SK-N-MC (cell line): Measurements from ENCODE around the gene CRACDL.

Experiments
- DNase-seq: peaks from one replicate; pipeline ENCODE4 v3.0.0-alpha.2; 2011; ENCODE audit warnings: low read depth, low spot score
- H3K27ac ChIP-seq: fragments of 200-600 bp; sonication (generic); 2 replicates; pipeline ENCODE4 v1.5.1; 2016; ENCODE audit warnings: mixed run types
- H3K36me3 ChIP-seq: fragments of 200-600 bp; sonication (generic); 2 replicates; pipeline ENCODE4 v1.6.1; 2017; ENCODE audit warnings: antibody characterized with exemption, low read length, mixed read lengths; ENCODE audit not compliant: insufficient read depth
- H3K4me3 ChIP-seq: fragments of 200-600 bp; sonication (generic); 2 replicates; pipeline ENCODE4 v1.5.1; 2016
- H3K9ac ChIP-seq: fragments of 200-600 bp; sonication (generic); 2 replicates; pipeline ENCODE4 v1.8.0; 2017; ENCODE audit warnings: mixed run types, mixed read lengths; ENCODE audit not compliant: insufficient read length
- H3K9me3 ChIP-seq: fragments of 200-600 bp; sonication (generic); 2 replicates; pipeline ENCODE4 v1.6.1; 2017; ENCODE audit warnings: low read depth, mild to moderate bottlenecking, antibody characterized with exemption, low read length, moderate library complexity, mixed read lengths
- EZH2 ChIP-seq: fragments of 200-600 bp; sonication (generic); IDR thresholded peaks from one replicate; pipeline ENCODE4 v1.6.1; 2017; ENCODE audit warnings: antibody characterized with exemption
- FOXP2 ChIP-seq: optimal IDR thresholded peaks from 2 replicates; pipeline ENCODE3; 2011; ENCODE audit warnings: mild to moderate bottlenecking, moderate library complexity; ENCODE audit not compliant: insufficient read depth; ENCODE audit errors: extremely low read length, control extremely low read depth
- POLR2AphosphoS5 ChIP-seq: IDR thresholded peaks from 2 replicates; pipeline ENCODE4 v1.6.1; 2012; ENCODE audit warnings: mild to moderate bottlenecking, low read depth, low read length, borderline replicate concordance

CRACDL gene

DNA sequence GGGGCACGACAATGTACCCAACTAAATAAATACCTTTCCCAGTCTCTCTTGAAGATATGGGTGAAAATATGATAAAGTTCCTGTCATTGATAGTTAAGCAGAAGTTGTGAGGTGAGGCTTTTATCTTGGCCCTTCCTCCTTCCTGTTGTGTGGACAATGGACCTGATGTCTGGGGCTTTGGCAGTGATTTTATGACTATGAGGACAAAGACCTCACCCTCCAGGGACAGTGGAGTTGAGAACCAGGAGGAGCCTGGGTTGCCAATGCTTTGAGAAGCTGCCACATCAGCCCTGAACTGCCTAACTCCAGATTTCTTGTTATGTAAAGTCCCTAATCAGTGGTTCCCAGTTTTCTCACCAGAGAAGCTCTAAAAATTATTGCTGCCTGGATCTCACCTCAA lies 184.3 kb downstream of the CRACDL start:
- Histone ChIP-seq H3K36me3 (no peaks in the 10 kb centered on the region), H3K4me3 (peak overlapping the region; percentile 55), H3K27ac (peak overlapping the region; percentile 80; the same call in 1 of the 2 replicates), H3K9ac (no peak overlapping the region), H3K9me3 (no peaks in the 10 kb centered on the region)
- TF ChIP-seq POLR2AphosphoS5, result no peak
- no peak for TF ChIP-seq EZH2
- TF ChIP-seq FOXP2, result no peak
- no peak for DNase-seq

DNA sequence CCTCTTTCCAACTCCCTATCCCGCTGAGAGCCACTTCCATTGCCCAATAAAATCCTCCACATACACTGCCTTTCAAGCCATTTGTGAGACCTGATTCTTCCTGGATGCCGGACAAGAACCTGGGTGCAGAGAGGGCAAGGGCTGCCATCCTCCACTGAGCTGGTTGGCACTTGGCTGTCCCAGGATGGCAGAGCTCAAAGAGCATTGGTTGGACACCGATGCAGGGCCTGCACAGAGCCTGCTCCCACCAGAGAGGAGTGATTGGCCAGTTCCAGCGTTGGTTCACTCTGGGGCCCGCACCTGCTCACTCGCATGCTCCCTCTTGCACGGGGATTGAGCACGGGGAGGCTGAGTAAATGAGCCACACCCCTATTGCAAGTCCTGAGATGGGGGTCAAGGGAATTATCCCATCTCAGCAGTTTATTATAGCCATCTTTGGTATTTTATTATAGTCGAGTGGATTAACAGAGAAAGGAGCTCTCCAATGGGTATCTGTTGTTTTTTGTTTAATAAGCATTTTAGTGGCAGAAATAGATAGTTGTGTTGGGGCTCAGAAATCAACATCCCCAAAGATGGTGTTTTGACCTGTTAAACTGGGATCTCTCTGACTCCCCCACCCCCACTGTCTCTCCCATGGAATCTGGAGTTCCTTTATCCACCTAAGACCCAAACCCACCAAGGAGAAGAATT lies 185.3 kb downstream of the CRACDL start:
- H3K9ac ChIP-seq, result no peak overlapping the region
- H3K4me3 ChIP-seq, result no peak overlapping the region
- DNase-seq, result no peak
- H3K36me3 ChIP-seq, result no peaks in the 10 kb centered on the region
- TF ChIP-seq POLR2AphosphoS5 (no peak), FOXP2 (no peak), EZH2 (no peak)
- H3K27ac ChIP-seq, result no peak overlapping the region
- H3K9me3 ChIP-seq, result no peaks in the 10 kb centered on the region

DNA sequence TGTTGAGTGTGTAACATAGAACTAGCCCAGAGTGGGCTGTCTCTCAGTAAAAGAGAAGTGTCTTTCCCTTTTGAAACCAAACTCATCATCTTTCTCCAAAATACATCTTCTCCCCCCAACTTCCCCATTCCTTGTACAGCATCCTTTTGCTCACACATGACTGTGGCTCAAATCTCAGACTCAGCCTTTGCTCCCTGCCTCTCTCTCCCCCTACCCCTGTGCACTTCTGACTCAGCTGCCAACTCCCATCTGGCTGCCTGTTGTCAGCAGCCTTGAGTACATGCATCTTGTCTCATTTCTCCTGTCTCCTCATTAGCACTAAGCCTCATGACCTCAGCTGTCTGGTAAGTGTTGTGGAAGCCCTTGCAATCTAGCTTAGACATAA lies 187.0 kb downstream of the CRACDL start:
- no peak overlapping the region for H3K4me3 ChIP-seq
- H3K9ac ChIP-seq, result no peak overlapping the region
- no peaks in the 10 kb centered on the region for H3K9me3 ChIP-seq
- no peak overlapping the region for H3K27ac ChIP-seq
- no peak for TF ChIP-seq POLR2AphosphoS5
- TF ChIP-seq EZH2, result no peak
- TF ChIP-seq FOXP2, result no peak
- H3K36me3 ChIP-seq, result no peaks in the 10 kb centered on the region
- DNase-seq, result no peak

DNA sequence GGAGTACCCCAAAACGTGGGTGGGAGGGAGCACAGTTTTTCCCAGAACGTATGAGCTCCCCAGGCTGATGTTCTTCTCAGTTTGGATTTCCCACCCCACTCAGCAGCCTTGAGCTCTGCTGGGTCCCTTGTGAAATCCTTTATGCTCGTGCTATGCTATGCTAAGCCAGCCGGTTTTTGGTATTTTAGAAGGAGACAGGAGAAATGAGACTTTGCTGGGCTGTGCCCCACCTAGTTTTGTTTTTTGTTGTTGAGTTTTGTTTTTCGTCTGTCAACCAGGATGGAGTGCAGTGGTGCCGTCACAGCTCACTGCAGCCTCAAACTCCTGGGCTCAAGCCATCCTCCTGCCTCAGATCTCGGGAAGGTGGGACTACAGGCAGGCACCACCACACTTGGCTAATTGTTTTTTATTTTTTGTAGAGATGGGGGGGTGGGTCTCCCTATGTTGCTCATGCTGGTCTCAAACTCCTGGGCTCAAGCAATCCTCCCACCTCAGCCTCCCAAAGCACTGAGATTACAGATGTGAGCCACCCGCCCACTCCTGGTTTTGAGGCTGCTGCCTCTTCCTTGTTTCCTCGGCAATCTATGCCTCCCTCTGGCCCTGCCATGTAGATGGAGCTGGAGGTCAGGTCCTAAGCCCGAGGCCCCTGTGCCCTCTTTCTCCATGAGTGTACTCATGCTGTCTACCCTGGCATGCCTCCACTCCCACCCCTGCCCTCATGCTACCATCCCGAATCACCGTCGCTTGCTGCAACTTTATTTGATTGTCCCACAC lies 187.5 kb downstream of the CRACDL start:
- no peak for DNase-seq
- no peak for TF ChIP-seq EZH2
- no peak for TF ChIP-seq POLR2AphosphoS5
- no peak for TF ChIP-seq FOXP2
- H3K36me3 ChIP-seq, result no peaks in the 10 kb centered on the region
- peak overlapping the region; percentile 35; the same call in 1 of the 2 replicates for H3K4me3 ChIP-seq
- H3K9me3 ChIP-seq, result no peaks in the 10 kb centered on the region
- no peak overlapping the region for H3K9ac ChIP-seq
- H3K27ac ChIP-seq, result no peak overlapping the region

DNA sequence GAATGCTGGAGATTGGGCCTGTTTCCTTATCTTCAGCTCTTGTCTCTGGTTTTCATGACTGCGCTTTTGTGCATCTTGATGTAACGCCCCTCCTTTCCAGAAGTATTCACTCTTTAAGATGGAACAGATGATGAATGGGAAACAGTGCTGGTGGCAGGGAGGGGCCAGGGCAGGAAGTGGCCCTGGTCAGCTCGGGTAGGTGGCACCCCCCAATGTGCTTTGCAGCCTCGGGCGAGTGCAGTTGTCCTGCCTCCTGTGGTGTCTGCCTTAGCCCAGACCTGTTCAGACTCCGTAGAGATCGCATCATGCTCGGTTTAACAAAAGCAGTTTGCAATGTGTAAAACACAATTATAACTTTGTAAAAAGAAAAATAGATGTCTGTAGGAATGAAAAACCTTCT lies 188.1 kb downstream of the CRACDL start:
- peak overlapping the region; percentile 35; the same call in 1 of the 2 replicates for H3K4me3 ChIP-seq
- no peak for DNase-seq
- H3K36me3 ChIP-seq, result no peaks in the 10 kb centered on the region
- H3K27ac ChIP-seq, result no peak overlapping the region
- no peak overlapping the region for H3K9ac ChIP-seq
- TF ChIP-seq FOXP2 (no peak), POLR2AphosphoS5 (no peak), EZH2 (no peak)
- no peaks in the 10 kb centered on the region for H3K9me3 ChIP-seq

DNA sequence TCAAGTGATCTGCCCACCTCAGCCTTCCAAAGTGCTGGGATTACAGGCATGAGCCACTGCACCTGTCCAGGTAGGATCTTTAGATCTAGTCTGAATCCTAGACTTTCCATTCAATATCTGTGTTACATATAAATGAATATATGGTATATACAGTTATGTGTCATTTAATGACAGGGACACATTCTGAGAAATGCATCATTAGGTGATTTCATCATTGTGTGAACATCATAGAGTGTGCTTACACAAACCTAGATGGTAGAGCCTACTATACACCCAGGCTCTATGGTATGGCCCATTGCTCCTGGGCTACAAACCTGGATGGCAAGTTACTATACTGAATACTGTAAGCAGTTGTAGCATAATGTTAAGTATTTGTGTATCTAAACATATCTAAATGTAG lies 189.6 kb downstream of the CRACDL start:
- no peak overlapping the region for H3K27ac ChIP-seq
- TF ChIP-seq POLR2AphosphoS5 (no peak), FOXP2 (no peak), EZH2 (no peak)
- no peak overlapping the region for H3K9ac ChIP-seq
- no peak for DNase-seq
- no peaks in the 10 kb centered on the region for H3K36me3 ChIP-seq
- H3K9me3 ChIP-seq, result no peaks in the 10 kb centered on the region
- no peak overlapping the region for H3K4me3 ChIP-seq

DNA sequence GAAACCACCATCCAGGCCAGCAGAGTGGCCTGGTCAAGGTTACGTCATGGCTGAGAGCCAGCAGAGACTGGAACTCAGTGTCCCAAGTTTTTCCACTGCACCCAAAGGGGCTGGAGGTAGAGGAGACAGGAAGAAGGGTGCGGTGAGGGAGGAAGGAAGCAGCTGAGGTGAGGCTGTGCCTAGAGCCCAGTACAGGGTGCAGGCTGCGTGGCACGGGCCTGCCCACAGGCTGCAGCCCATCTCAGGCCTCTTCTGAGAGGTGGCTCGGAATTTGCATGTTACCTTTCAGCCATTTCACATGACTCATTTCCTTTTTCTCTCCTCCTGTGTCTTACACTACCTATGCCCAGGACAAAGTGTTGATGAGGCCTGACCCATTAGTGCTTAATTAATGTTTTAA lies 191.4 kb downstream of the CRACDL start:
- no peaks in the 10 kb centered on the region for H3K36me3 ChIP-seq
- TF ChIP-seq EZH2, result no peak
- no peak for TF ChIP-seq POLR2AphosphoS5
- no peak for TF ChIP-seq FOXP2
- no peaks in the 10 kb centered on the region for H3K9me3 ChIP-seq
- no peak overlapping the region for H3K27ac ChIP-seq
- no peak overlapping the region for H3K9ac ChIP-seq
- no peak for DNase-seq
- no peak overlapping the region for H3K4me3 ChIP-seq
